ENCODE data around the gene NARS2.

DNA sequence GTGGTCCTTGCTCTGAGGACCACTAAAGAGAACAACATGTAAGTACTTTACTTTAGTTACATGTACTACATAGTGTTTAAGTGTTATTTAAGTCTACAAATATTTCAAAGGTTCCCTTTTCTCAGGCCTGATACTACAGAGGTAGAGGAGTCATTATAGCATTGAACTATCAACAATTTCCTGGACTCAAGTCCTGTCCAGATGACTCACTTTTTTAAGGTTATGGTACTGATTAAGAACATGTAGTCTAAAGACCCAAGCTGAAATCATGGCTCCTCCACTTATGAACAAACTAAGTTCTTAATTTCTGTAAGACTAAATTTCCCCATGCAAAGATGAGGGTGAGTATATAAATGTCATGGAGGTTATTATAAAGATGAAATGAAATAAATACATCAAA lies 74.7 kb downstream of the NARS2 start:
- TF ChIP-seq CHD1 (IDR thresholded peaks at IDR 0.05; ENCODE audit: low read length): no peak
- no peak for TF ChIP-seq MAFK (IDR thresholded peaks at IDR 0.05; ENCODE audit: low read length)
- no peak for TF ChIP-seq POLR2A (conservative IDR thresholded peaks at IDR 0.05)
- TF ChIP-seq RCOR1 (IDR thresholded peaks at IDR 0.05; ENCODE audit: borderline replicate concordance in 1 of 2, low read depth in 2 of 2, low read length in 2 of 2): no peak
- TF ChIP-seq, protein P1, sequence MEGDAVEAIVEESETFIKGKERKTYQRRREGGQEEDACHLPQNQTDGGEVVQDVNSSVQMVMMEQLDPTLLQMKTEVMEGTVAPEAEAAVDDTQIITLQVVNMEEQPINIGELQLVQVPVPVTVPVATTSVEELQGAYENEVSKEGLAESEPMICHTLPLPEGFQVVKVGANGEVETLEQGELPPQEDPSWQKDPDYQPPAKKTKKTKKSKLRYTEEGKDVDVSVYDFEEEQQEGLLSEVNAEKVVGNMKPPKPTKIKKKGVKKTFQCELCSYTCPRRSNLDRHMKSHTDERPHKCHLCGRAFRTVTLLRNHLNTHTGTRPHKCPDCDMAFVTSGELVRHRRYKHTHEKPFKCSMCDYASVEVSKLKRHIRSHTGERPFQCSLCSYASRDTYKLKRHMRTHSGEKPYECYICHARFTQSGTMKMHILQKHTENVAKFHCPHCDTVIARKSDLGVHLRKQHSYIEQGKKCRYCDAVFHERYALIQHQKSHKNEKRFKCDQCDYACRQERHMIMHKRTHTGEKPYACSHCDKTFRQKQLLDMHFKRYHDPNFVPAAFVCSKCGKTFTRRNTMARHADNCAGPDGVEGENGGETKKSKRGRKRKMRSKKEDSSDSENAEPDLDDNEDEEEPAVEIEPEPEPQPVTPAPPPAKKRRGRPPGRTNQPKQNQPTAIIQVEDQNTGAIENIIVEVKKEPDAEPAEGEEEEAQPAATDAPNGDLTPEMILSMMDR (IDR thresholded peaks at IDR 0.05 in 2 of 3, conservative IDR thresholded peaks at IDR 0.05 in 1 of 3; ENCODE audit: insufficient read depth in 2 of 3, low read depth in 1 of 3, low read length in 3 of 3): no peak
- TF ChIP-seq PRMT5 (CRISPR knock-in tag; IDR thresholded peaks at IDR 0.05): no peak
- TF ChIP-seq CHCHD3 (CRISPR knock-in tag; IDR thresholded peaks at IDR 0.05): no peak
- no peak for TF ChIP-seq CREM (IDR thresholded peaks at IDR 0.05; ENCODE audit: low read depth)
- no peak for TF ChIP-seq NR2F6 (CRISPR knock-in tag; IDR thresholded peaks at IDR 0.05)
- no peak for TF ChIP-seq GATA2 (CRISPR knock-in tag; IDR thresholded peaks at IDR 0.05)
- no peak for TF ChIP-seq EZH2 (IDR thresholded peaks at IDR 0.05; ENCODE audit: borderline replicate concordance, low read depth, low read length)
- TF ChIP-seq, protein P2, sequence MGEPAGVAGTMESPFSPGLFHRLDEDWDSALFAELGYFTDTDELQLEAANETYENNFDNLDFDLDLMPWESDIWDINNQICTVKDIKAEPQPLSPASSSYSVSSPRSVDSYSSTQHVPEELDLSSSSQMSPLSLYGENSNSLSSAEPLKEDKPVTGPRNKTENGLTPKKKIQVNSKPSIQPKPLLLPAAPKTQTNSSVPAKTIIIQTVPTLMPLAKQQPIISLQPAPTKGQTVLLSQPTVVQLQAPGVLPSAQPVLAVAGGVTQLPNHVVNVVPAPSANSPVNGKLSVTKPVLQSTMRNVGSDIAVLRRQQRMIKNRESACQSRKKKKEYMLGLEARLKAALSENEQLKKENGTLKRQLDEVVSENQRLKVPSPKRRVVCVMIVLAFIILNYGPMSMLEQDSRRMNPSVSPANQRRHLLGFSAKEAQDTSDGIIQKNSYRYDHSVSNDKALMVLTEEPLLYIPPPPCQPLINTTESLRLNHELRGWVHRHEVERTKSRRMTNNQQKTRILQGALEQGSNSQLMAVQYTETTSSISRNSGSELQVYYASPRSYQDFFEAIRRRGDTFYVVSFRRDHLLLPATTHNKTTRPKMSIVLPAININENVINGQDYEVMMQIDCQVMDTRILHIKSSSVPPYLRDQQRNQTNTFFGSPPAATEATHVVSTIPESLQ (CRISPR knock-in tag; IDR thresholded peaks at IDR 0.05): no peak

Data from K562 (cell line).